Suppressor macrophage treated with lipopolysaccharide for 1 hour (primary cell): ENCODE results near the gene CCDC174.

Source experiments
- DNase-seq, 3 donors: peaks; one replicate each; pipeline ENCODE4 v3.0.0-alpha.2; 2020 to 2022

Gene CCDC174

DNA sequence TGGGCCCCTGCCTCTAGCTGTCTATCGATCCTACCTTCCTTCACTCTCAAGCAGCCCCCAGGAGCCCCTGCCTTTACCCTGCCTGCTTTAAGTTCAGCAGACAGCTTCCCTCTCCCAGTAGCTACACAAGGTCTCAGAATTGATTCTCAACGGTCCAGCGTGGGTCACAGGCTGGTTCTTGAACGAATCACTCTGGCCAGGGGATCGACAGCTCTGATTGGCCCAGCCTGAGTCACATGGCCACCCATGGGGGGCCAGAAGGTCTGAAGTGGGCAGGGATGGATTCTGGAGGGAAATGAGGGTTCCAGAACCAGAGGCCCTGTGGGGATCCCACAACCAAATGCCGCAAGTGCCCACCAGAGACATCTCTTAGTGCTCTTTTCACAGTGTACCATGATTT is 23.7 kb upstream of the CCDC174 start:
- no peak for DNase-seq

DNA sequence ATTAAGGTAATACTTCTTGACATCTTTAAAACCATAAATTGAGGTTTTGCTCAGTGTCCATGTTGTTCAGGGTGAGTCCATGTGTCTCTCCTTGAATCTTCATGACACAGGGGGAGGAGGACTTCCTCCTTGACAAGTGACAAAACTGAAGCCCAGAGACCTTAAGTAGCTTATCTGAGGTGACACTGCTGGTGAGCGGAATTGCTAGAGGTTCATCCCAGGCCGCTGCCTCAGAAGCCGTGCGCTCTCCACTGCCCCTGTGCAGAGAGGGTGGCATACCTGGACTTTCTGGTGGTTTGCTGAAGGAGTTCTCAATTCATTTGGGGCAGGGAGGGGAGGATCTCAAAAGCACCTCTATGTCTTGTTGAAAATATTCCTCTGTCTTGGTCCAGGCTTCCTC is 23.2 kb upstream of the CCDC174 start:
- DNase-seq = no peak

DNA sequence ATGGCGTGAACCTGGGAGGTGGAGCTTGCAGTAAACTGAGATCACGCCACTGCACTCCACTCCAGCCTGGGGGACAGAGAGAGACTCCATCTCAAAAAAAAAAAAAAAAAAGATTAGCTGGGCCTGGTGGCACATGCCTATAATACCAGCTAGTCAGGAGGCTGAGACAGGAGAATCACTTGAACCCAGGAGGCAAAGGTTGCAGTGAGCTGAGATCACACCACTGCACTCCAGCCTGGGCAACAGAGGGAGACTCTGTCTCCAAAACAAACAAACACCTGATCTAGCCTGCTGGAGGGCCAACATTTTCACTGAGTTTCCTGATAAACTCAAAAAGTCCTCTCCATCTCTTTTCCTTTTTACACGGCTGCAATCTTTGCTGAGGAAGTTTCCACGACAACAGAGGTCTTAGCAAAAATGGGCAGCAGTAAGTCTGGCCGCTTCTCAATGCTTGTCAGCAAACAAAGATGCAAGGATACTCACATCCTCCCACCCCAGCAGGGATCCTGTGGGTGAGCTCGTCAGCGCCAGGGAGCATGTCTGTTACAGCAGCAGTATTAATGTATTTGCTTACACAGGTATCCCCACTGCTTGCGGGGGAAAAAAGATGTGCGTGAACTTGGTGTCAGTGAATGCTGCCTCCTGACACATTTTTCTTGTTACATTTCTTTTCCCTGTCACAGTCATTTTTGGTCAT is 21.0 kb upstream of the CCDC174 start:
- no peak for DNase-seq

DNA sequence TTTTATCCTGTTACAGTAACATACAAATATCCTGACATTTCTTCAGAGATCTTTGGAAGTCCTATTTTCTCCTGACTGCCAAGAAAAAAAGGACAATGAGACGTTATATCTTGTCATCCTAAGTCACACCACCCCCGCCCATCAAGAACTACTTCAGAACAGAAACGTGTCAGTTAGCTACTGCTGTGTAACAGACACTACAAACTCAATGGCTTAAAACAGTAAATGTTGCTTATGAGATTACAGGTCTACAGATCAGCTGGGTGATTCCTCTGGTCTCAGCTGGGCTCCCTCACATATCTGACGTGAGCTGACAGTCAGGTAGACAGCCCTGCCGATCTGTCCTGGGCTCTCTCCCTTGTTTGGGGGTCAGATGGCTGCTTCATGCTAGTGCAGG is 20.5 kb upstream of the CCDC174 start:
- DNase-seq = no peak

DNA sequence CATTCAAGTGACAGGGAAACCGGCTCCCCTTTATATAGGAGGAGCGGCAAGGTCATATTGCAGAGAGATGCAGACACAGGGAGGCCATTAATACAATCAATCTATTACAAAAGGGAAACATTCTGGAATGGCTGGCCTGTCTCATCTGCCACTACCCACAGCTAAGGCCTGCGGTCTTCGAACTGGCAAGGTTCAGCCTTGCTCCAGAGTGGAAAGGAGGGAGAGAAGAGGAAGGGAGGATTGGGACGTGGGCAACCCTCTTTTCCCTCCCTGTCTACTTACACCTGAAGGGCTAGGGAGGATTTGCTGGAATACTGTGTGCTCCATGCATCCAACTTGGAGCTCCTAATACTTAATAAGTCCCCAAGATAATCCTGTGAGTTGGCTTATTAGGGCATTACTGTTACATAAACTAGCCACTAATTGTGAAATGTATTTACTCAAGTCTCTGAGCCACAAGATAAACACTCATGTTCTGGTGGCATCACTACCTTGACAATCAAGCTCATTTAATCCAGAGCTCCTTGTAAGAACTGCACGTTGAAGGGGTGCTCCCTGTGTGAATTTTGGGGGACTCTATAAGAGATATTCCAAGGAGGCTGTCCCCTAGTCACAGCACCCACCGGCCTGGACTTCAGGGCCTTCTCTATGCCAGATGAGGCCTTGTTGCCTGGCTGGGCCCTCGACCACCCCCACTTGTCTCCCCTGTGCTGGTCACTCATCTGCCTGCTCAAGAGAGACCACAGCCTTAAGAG is 19.7 kb upstream of the CCDC174 start:
- no peak for DNase-seq

DNA sequence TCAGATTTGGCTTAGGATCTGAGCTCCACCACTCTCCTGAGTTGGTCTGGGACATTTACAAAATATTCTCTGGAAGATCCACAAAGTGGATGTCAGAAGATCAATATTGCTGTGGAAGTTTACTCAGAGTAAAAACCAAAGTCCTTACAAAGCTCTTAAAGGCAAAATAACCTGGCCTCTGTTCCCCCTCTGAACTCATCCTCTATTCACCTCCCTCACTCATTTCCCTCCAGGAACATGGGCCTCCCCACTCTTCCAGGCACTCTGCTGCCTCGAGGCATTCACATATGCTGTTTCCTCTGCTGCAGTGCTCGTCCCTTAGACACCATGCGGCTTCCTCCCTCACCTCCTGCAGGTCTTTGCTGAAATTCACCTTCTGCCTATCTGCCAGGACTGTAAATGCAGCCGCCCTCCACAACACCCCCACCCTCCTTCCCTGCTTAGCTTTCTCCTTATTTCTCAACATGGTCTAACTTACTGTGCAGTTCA is 19.1 kb upstream of the CCDC174 start:
- DNase-seq = no peak

DNA sequence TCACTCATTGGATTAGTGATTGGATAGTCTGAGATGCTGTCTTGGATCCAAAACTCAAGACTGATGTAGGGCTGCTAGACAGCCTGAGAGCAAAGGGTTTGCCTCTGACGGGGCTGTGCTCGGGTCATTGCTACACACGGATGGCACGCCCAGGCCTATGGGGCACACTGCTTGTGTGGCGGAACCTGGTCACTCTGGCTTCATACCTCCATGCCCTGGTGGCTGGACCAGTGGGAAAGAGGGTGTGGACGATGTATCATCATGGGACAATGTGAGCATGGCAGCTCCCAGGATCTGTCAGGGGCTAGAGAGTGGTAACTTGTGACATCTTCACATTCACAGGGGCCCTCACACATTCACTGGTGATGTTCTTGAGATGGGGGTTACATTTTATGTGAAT is 18.1 kb upstream of the CCDC174 start:
- no peak for DNase-seq

DNA sequence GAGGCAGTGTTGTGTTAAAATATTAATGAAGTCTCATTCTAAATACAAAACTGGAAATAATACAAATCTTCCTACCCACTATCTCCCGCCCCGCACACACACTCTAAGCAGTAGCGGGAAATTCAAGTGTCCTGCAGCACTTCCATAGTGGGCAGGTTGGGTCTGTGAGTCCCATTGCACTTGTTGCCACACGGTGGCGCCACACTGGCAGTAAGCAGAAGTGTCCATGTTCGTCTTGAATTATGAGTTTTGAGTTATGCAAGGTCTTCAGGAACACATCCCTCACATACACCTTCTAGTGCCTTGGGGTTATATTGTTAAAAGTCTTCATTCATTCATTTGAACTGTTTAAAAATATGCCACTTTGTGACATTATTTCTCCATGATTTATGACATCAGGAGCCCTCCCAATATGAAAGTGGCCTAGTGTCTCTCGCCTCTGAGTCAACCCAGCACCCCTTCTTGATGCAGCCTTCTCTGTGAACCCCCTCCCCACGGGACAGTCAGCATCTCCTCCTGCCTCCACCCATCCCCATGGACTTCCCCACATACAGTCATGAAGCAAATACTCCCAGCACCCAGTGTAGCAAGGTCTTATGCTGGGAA is 17.6 kb upstream of the CCDC174 start:
- DNase-seq = peak; percentile 76 to 84 (median 83)

DNA sequence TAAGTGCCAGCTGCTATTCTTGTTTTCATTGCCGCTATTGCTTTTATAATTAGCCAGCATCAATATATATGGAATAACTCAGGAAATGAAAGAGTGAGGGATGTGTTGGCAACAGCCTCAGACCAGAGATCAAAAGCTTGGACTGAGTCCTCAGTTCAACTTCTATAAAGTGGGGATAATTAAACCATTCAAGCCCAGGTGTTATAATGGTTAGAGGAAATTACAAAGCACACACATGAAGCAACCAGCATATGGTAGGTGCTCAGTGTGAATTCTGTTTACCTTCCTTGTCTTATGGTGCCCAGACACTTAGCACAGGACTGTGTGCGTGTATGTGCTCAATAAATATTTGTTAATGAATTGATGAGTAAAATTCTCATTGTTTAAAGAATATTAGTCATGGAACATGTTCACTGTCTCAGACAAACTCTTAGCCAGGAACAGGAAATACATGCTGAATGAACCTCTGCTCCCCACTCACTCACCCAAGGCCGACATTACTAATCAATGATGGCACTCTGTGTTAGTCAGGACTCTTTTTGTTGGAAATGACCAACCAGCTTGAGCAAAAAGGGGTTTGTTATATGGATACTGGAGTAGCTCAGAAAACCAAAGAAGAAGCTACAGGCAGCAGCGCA is 16.7 kb upstream of the CCDC174 start:
- DNase-seq = peak in 1 of 3 donors; percentile 11

DNA sequence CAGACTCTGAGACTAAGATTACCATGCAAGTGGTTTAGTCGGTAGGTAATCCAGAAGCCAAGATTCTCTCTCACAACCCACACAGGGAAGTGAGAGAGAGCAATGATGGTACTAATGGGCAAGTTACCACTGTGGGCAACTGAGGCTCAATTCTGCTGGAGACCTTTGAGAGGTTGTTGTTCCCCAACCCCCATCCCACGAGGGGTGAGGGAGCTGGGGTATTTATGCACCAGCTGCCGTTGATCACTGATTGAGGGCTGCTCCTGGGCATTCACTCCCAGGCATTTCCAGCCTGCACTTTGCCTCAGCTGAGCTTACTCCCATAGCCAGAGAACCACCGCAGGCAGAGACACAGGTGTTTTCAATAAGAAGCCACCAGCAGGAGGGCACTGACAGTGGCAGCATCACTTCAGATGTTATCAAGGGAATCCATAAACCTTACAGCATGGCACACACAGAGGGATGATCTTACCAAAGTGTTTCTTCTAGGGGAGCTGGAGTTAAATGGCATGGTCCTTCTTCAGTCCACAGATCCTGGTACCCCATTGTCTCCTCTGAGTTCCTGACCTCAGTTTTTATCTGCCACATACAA is 15.0 kb upstream of the CCDC174 start:
- no peak for DNase-seq

DNA sequence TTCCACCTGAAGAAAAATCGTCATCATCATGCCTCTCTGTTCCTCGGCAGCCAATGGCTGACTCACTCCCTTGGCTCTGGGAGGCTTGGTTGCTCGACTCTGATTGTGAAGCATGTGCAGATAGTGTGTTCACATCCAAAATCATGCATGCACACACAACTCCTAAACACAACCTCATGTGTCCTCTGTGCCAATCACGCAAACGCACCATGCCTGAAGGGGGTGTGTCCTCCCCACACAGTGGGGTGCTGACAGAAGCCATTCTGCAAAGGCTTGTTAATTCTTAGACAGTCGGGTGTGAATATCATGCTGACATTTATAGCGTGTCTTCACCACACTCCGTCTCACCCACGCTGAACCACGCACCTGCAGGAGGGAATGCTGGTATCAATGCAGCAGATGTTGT is 11.4 kb upstream of the CCDC174 start:
- no peak for DNase-seq

DNA sequence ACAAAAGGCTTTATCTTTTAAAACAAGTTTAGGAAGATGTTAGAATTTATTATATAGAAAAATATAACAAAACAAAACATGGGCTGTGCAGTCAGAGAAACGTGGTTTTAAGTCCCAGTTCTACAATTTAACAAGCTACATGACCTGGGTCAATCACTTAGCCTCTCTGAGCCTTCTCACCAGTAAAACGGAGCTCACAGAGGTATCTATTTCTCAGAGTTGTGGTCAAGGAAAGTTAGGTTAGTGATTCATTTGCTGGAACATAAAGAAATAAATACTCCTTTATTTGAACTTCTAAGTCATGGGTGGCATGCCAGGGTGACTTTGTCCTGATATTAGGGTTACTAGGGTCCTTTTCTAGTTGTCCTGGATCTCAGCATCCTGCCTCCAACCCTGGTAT is 10.8 kb upstream of the CCDC174 start:
- DNase-seq = no peak

DNA sequence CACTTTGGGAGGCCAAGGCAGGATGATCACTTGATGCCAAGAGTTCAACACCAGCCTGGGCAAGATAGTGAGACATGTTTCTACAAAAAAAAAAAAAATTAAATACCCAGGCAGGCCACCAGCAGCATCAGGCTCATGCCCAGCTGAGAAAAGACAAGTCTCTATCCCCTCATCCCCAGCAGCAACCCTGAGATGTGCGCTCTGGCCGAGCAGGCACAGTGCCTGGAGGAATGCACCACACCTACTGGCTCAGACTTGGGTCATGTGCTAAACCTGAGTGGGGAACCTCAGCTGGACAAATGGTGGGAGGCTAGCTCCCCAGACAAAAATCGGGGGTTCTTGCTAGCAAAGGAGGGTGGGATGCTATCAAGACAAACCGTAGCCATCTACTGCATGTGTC is 10.2 kb upstream of the CCDC174 start:
- DNase-seq = no peak

DNA sequence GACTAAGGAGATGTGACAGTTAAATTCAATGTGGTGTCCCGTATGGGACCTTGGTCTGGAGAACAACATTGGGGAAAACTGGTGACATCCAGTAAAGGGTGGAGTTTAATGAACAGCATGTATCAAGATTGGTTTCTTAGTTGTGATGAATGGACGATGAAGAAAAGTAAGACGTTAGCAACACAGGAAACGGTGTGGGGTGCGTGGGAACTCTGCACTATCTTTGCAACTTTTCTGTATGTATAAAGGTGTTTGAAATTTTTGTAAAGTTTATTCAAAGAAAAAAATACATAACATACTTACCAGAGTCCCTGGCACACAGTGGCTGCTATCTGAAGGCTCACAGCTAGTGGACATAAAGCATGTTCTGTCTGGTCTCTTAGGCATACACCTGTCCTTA is 6.1 kb upstream of the CCDC174 start:
- no peak for DNase-seq

DNA sequence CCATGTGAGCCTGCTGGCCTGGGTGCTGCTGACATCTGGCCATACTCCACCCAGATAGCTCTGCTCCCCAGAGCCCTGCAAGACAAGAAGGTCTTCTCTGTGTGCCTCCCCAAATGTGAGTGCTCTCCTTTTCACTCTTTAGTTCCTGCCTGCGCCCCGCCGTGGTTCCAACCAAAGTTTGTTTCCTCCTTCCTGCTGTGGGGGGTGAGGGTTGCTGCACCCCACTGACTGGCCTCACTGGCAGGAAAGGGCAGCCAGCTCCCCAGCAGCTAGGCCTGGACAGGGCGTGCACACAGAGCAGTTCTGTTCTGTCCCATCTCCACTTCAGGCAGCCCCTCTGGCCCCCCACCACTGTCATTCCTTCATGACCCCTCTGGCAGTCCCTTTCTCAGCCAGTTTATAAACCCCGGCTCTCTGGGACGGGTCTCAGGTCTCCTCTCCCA is 5.4 kb upstream of the CCDC174 start:
- no peak for DNase-seq

DNA sequence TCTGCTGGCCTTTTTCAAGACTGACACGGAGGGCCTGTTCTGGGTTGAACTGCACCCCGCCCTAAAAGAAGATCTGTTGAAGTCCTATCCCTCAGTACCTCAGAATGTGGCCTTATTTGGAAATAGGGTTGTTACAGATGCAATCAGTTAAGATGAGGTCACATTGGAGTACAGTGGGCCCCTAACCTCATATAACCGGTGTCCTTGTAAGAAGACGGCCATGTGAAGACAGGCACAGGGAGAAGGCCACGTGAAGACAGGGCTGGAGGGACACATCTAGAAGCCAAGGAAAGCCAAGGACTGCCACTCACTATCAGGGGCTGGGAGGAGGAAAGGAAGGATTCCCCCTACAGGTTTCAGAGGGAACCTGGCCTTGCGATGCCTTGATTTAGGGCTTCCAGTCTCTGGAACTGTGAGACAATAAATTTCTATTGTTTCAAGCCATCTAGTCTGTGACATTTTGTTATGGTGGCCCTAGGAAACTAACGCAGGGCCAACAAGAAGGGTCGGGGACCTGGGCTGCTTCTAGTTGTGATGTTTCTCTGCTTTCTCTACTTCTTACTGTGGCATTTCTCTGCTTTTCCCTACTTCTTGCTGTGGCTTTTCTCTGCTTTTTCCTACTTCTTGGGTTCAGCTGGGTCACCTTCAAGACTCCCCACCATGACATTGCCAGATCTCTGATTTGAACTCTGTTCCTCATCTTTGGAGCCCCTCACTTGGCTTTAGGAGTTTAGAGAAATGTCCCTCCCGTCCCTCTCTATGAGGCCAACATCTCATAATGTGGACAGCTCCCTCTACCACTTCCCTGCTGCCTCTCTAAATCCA is 4.8 kb upstream of the CCDC174 start:
- no peak for DNase-seq

DNA sequence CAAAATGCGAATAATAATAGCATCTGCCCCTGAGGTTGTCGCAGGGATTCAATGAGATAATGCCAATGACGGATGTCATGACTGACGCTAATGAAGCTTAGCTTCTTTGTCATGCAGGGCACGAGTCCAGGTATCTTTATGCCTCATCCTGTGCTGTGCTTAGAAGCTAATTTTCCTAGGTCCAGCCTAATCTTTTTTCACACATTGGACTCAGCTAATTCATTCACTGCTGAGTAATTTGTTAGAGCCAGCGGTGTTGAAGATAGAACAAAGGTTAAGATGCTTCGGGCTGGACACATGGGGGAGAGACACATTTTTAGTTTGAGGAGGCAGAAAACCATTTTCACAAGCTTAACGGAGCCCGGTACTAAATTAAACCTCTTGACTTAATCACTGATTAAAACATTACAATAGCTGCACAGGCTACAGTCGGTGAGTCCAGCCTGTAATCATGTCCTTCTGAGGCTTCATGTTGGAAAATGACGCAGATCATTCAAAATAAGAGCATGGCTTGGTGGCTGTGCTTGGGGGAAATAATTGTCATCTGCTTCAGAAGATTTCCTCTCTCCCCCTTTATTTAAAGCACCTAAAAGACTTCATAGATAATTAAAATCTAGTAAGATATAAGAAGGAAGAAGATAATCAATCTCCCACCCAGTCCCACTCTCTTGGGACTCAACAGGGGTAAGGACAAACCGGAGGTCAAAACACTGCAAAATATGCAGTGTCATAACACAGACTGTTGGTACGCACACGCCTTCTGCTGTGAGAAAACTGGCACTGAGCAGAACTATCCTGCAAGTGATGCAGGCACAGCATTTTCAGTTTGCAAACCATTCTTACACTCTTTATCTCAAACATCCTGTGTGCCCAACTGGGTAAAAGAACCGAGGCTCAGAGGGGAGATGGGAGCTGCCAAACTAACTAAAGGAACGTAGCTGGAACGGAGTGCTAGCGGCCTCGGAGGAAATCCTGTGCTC is 3.3 kb upstream of the CCDC174 start:
- peak in 1 of 3 donors; percentile 14 for DNase-seq

DNA sequence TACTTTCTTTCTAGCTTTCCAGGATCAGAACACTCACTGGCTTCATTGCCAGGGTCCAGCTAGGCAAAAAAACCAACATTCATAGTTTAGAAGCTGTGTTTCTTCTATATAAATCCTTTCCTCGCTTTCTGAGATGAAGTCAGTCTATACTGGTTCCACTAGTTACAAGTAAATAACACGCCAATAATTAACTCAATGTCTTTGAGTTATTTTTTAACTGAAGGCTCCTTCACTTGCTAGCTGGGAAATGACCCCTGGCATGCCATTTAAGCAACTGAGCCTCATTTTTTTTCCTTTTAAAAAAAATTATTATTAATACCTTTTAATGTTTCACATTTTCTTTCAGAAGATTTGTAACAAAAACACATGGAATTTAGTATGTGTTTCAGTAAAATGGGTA is 2.1 kb upstream of the CCDC174 start:
- no peak for DNase-seq

DNA sequence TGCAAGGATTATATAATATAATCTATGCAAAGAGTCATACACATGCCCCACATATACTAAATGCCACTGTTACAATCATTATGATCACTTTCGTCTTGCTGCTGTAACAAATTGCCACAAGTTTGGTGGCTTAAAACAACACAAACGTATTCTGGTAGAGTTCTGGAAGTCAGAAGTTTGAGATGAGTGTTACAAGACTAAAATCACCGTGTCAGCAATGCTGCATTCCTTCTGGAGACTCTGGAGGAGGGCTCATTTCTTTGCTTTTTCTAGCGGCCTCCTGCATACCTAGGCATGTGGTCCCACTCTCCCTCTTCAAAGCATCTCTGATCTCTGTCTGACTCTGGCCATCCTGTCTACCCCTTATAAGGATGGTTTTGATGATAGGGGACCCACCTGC is 1.4 kb upstream of the CCDC174 start:
- no peak for DNase-seq

DNA sequence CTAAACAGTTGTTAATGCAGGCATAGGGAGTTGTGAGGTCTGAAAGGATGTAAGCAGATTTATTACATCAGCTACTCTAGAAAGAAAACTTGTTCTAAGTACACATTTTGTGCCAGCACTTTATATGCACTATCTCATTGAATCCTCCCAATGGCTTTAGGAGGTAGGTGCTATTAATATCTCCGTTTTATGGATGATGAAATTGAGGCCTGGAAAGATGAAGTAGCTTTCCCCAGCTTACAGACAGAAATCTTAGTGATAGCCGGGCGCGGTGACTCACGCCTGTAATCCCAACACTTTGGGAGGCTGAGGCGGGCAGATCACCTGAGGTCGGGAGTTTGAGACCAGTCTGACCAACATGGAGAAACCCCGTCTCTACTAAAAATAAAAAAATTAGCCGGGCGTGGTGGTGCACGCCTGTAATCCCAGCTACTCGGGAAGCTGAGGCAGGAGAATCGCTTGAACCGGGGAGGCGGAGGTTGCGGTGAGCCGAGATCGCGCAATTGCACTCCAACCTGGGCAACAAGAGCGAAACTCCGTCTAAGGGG is 872 bp downstream of the CCDC174 start:
- DNase-seq = peak; percentile 12 to 44 (median 30)

DNA sequence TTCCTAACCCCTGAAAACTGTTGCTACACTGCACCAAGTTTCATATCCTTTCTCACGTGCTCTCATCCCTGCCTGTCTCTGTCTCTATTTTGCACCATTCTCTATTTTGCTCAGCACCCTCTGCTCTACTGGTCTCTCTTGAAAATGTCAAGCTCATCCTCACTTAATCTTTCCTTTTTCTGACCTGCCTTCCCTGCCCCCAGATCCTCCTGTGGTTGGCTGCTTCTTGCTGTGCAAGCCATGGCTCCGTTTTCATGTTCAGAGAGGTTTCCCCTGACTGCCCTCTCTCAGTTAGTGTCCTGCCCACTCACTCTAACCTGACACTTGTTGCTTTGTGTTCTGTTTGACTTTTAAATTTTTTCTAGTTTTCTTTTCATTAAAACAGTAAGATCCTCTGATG is 6.0 kb downstream of the CCDC174 start:
- no peak for DNase-seq
